GM19467 (cell line): Measurements from ENCODE around the gene EDARADD.
A peak's percentile ranks its signal among the peaks of the same experiment; 100 is the strongest.
"Not testable (repeated sequence)": the region's sequence is repeated elsewhere in the genome, so short reads cannot be mapped to it uniquely, and the experiment has no call there.

Experiments
- ATAC-seq: cut with Tn5 transposase; IDR thresholded peaks from one replicate; pipeline ENCODE4 v1.9.1; 2021; ENCODE audit warnings: mild to moderate bottlenecking, moderate library complexity; ENCODE audit not compliant: unreplicated experiment

Gene EDARADD

DNA sequence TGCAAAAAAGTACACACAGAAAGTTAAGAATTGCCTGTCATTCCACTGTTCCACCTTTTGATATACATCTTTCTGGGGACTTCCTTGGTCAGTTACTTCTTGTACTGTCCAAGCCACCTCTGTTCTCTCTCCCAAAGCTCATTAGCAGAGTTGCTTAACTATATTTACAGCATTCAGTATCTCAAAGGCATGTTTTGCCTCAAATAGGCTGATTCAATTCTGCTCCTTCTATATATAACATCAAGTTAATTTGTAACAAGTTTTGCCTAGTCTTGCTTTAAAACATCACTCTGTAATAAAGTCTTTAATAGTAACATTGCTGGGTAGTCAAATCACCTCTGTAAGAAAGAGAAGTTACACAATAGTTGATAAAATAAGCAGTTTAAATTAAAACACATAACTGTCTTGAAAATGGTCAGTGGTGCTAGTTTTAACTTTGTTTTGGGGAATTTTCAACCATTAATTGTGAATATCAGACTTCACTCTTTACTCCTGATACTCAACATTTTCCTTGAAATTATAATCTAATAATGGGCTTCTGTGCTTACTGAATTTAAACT lies 35.7 kb downstream of the EDARADD start:
- ATAC-seq: peak; percentile 58

DNA sequence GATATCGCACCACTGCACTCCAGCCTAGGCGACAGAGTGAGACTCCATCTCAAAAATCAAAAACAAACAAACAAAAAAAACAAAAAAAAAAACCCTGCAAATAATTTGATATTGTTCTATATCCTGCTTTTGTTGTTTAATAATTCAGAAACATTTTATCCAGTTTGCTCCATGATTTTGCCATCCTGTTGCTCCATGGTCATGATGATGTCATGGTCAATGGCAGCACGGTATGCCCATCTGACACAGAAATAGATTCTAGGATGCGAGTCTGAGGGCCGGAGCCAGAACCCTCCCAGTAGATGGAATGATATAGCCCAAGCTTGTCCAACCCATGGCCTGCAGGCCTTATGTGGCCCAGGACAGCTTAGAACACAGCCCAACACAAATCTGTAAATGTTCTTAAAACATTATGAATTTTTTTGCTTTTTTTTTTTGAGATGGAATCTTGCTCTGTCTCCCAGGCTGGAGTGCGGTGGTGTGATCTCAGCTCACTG lies 39.8 kb downstream of the EDARADD start:
- no peak for ATAC-seq

DNA sequence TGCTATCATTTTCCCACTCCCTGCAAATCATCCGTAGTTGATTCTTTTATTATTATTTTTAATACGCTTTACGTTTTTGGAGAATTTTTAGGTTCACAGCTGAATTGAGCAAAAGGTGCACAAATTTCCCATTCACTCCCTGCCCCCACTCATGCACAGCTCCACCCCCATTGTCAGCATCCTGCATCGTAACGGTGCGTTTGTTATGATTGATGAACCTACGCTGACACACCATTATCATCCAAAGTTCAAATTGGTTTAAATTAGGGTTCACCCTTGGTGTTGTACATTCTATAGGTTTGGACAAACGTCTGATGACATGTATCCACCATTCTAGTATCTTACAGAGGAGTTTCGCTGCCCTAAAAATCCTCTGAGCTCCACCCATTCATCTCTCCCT lies 44.5 kb downstream of the EDARADD start:
- ATAC-seq: no peak

DNA sequence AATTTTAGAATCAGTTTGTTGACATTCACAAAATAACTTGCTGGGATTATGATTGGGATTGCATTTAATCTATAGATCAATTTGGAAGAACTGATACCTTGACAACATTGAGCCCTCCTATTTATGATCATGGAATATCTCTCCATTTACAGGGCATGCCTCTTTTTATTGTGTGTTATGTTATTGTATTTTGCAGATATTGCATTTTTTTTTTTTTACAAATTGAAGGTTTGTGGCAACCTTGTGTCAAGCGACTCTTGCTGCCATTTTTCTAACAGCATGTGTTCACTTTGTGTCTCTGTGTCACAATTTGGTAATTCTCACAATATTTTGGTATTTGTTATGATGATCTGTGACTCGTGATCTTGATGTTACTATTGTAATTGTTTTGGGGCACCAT lies 46.3 kb downstream of the EDARADD start:
- no peak for ATAC-seq

DNA sequence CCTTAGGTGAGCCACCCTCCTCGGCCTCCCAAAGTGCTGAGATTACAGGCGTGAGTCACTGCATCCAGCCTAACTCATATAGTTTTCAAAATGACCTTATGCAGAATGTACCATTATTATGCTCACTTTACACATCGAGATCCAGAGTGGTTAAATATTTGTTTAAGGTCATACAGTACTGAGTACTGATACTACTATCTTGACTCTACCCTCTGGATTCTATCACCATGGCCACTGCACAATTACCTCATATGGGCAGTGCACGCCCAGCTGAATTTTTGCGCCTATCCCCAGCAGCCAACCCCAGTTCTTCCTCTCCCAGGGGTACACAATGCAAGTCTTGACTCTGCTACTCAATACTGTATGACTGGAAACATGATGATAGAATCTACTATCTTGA lies 56.7 kb downstream of the EDARADD start:
- no peak for ATAC-seq

DNA sequence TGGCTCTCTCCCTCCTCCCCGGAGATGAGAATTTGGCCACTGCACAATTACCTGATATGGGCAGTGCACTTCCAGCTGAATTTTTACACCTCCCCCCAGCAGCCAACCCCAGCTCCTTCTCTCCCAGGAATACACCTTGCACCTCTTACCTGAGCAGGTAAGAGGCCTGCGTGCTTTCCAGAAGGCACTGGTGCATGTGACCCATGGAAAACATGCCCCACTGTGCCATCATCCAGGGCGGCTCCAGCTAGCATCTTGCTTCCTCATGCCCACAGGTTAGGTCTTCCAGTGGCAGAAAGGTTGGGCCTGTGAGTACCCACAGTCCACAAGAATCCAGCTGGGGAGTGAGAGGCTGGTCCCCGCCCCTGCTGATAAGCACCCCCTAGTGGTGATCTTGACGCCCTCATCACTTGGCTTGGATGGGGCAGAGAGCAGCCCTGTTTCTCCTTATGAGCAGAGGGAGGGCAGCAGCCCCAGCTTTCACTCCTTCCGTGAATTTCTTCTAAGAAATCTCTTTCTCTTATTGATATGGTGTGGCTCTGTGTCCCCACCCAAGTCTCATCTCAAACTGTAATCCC lies 57.8 kb downstream of the EDARADD start:
- no peak for ATAC-seq

DNA sequence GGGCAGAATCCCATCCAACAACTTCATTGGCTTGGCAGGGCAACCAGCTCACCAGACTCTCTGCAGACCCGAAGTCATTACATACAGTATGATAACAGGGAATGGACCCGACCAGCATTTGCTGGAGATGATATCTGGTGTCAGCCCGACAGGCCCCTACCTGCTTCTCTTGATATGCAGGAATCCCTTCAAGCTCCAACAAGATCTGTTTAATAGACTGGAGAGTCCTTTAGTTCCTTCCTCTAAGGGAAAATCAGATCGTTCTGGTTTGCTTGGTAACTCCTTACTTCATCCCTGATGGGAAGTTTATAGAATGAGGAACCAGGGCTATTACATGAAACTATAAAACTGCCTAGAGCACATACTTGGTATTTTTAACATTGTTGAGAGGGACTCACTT lies 61.2 kb downstream of the EDARADD start:
- ATAC-seq: no peak

DNA sequence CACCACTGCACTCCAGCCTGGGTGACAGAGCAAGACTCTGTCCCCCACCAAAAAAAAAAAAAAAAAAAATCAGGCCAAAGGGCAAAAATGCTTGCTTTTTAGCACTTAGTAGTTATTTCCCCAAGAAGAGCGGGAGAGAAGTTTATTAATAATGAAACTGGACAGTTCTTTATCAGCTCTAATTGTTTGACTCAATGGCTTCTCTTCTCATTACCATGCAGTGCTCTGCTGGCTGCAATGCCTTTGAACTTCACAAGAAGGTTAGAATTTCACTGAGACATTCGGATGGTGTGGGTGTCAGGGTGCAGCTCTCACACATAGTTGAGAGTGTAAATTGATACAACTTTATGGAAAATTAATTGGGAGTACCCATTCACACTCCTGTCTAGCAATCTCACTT lies 63.7 kb downstream of the EDARADD start:
- peak; percentile 52 for ATAC-seq

DNA sequence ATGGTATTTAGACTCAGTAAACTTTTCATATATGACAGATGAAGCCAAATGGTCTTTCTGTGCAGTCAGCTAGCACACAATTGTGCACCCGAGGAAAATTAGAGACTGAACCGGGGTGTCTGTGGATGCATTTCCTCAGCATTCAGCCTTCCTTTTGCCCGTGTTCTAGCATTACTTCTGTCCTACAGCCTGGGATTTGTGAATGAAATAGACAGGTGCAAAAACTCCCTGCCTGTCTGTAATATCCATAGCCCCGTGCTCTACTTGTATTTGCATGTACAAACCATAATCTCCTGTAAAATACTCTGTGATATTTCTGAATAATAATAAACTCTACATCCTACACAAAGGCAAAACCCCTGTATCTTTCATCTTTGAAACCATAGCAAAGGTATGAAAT lies 64.9 kb downstream of the EDARADD start:
- ATAC-seq: no peak

DNA sequence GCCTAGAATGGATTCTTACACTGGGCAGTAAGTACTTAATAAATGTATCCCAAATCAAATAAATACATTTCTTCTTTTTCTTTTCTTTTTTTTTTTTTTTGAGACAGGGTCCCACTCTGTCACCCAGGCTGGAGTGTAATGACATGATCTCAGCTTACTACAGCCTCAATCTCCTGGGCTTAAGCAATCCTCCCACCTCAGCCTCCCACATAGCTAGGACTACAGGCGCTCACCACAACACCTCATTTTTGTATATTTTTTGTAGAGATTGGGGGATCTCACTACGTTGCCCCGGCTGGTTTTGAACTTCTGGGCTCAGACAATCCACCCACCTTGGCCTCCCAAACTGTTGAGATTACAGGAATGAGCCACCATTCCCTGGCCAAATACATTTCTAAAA lies 66.0 kb downstream of the EDARADD start:
- ATAC-seq: no peak

DNA sequence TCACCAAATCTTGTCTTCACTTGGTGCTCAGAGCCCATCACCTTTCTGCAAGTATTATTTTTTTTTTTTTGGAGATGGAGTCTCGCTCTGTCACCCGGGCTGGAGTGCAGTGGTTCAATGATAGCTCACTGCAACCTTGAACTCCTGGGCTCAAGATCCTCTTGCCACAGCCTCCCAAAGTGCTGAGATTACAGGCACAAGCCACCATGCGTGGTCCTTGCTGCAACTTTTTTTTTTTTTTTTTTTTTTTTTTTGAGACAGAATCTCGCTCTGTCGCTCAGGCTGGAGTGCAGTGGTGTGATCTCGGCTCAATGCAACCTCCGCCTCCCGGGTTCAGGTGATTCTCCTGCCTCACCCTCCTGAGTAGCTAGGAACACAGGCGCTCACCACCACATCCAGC lies 70.1 kb downstream of the EDARADD start:
- not testable (repeated sequence) for ATAC-seq

DNA sequence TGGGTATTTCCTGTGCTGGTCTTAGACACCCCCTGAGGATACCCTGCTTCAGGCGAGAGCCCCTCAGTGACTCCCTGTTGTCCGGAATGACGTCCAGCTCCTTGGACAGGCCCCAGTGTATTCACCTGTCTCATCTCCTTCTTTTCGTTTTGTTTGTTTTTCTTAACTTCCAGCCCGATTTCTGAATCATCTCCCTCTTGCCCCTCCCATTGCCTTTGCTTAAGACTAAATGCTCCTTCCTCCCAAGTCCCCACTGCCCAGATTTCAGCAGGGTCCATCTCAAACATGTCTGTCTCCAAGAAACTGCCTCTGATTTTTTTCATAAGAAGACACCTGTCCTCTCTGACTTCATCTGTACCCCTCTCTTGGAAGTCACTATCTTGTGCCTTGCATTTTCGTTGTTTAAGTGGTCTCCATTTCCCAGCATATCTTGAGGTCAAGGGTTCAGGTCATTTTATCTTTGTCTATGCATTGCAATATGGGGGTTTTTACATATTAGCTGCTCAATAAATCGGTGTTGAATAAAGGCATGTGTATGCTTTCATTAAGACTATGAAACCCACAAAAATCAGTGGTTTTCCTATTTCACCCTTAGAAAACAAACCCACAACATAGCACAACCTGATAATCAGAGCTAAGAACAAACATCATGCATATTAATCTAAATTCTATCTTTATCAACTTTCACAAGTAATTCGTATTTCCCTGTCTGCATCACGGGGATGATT lies 71.3 kb downstream of the EDARADD start:
- peak; percentile 39 for ATAC-seq

DNA sequence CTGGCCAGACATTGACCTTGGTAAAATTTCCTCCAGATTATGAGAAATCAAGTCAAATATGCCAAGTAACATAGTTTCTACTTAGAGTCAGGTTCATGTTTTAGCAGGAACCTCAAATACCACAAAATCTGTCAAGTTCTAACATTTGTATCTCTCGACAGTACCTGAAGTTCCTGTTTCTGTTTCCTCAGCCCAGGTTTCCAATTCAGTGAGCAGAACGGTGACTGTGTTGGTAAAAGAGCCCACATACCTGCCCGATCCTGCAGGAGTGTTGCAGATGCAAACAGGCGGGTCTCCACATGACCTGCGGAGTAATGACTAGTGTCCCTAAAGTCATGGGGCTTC lies 71.8 kb downstream of the EDARADD start:
- peak; percentile 82 for ATAC-seq

DNA sequence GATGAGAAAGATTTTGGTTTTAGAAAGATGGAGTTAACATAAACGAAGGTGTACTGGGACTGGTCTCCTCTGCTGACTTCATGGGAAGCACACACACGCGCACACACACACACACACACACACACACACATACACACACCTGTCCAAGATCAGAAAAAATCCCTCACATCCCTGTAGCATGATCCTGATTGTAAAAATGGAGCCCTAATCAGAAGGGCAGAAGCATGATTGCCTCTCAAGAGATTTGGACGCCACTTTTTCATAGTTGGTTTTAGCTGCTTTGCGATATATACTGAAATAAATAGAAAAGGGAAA lies 73.2 kb downstream of the EDARADD start:
- no peak for ATAC-seq

DNA sequence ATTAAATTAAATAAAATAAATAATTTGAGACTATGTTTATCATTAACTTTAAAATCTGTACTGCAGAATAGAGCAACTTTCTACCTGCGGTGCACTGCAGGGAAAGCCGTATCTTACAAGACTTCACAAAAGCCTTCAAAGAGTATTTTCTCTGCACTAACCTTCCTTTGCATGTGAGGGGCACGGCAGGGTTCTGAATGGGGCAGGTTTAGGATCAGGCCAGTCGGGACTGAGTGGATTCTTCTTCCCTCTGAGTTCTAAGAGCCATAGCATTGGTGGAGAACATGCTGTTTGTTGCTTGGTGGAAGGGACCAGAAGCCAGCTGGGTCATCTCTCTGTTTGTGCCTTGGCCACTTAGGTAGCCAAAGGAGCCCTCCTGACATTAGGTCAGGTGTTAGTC lies 74.5 kb downstream of the EDARADD start:
- ATAC-seq: no peak

DNA sequence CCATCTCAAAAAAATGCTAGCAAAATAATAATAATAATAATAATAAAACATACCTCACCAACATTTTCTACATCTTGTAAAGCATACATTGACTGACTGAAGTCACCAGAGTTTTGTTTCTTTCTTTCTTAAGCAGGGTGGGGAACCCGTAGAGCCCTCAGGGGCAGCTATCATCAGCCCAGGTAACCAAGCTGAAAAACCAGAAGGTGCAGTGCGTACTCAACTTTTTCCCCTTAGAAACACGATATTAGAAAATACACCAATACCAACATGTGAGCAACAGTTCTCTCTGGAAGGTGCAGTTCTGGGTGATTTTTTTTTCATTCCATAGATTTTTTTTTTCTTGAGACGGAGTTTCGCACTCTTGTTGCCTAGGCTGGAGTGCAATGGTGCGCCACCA lies 75.4 kb downstream of the EDARADD start:
- no peak for ATAC-seq

DNA sequence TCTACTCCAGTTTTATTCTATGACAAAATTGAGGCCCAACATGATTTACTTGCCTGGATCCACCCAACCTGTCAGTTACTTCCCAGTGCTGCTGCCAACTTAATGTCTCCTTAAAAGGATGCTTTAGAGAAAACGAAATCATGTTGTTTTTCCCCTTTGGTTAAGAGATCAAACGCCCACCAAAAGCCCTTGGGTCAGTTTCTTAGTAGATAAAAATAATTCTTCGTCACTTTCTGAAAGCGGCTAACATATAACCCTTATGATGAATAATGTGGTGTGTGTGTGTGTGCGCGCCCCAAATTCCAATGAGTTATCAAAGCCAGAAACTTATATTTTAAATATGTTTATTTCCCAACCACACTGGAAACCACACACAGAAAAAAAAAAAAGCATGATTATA lies 77.0 kb downstream of the EDARADD start:
- ATAC-seq: no peak

DNA sequence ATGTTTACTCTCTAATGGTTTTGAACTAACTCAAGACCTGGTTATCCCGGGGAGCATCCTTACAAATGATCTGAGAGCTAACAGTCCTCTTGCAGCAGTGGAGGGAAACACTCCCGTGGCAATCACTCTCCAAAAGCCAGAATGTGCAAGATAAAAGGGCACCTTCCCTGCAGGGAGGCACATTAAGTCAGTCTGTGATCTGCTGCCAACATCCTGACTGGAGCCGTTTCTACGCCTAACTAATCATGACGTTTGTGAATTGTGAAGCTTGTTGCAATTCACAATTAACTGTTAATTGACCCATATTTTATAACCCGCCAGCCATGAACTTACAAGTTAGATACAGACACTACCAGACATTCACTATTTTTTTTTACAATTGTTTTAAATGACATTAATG lies 77.6 kb downstream of the EDARADD start:
- ATAC-seq: no peak

DNA sequence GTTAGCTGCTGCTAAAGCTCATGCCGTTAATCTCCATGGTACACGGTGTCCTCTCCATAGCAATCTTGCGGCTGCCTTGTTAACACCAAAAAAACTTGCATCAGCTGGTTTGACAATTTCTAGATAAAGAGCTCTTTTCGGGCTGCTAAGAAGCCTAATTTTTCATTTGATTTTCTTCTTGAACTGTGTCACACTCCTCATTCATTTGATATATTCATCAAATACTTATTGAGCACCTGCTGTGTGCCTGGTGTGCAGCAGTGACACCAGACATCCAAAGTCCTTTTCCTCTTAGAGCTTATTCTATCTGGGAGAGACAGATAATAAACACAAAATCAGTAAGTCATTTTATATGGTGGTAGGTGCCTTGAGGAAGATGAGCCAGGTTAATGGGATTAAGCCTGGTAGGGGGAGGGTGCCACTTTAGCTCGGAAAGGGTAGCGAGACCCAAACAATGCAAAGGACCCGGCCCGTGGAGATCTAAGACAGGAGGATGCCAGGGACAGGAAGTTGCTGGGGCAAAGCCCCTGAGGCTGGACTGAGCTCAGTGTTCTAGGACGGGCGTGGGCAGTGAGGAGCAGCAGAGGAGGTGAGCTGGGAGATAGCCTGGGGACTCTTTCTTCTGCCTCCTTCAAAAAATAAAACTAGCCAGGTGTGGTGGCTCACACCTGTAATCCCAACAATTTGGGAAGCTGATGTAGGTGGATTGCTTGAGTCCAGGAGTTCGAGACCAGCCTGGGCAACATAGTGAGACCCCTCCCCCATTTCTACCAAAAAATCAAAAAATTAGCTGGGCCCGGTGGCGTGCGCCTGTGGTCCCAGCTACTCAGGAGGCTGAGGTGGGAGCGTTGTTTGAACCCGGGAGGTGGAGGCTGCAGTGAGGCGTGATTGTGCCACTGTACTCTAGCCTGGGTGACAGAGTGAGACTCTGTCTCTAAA lies 79.0 kb downstream of the EDARADD start:
- ATAC-seq: no peak

DNA sequence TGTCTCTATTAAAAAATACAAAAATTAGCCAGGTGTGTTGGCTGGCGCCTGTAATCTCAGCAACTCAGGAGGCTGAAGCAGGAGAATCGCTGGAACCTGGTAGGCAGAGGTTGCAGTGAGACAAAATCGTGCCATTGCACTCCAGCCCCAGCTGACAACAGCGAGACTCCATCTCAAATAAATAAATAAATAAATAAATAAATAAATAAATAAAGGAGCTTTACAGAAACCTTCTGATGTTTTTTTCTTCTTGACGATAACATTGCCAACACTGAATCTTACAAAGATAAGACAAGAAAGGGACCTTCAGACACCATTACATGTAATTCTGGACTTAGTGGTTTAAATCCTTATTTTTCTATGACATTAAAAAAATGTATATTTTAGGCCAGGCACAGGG lies 81.9 kb downstream of the EDARADD start:
- no peak for ATAC-seq

DNA sequence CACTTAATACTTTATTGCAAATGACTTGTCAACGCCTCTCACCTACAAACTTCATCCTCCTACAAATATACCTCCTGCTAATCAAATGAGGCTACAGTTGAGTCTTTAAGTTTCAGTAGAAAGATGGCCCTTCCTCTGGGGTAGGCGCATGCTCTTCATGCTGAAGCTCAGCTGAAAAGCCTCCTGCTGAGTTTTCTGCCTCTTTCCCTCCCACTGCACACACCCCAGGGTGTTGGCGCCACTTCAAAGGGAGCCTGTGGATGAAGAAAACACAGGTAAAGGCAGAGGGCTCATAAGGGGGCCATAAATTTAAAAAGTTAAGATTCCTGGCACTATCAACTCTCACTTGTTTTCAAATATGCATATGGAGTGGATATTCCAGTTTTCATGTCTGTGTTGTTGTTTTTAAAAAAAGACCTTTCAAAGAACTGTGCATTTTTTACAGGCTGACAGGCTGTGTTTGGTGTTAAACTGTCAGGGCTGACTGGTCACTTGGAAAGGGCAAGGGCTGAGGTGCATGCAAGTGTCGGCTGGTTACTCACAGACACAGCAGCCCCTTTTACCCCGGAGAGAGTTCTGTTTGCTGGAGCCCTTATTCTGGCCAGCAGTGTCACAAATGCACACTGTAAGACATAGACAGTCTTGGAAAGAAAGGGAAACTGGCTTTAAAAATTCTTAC lies 86.8 kb downstream of the EDARADD start:
- ATAC-seq: no peak
